Measurements from ENCODE around the gene NAXD. TPM values are rescaled to one million over a fixed set of nuclear protein-coding genes. Genes with fewer than 3 reads are reported as not detected.

The NAXD gene
- polyA plus RNA-seq, 1 donor from 2014 or later = 58.1 TPM

DNA sequence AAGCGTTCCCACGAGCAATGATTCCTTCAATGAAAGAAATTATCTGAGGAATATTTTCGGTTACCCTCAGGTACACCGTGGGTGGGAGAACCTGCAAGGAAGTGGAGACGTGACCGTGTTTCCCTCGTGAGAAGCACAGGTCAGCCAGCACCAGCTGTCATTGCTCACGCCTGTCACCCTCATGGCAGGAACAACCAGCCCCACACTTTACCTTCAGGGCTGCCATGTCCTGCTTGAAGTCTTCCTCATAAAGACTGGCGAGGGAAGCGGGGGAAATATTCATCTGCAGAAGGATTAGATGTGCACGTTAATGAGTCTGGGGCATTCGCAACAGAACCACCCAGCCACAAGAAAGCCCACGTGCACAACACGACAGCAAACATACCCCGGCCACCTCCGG, 72.4 kb downstream of the NAXD start:
- no peak overlapping the region for H2AFZ ChIP-seq (ENCODE audit: low read depth, low read length)
- H3K27ac ChIP-seq (ENCODE audit: low read length) = no peak overlapping the region
- no peaks in the 10 kb centered on the region for H3K79me2 ChIP-seq (replicated peaks; ENCODE audit: insufficient read depth, low read length)
- no peak overlapping the region for H3K9ac ChIP-seq (ENCODE audit: low read length)
- H4K20me1 ChIP-seq (ENCODE audit: insufficient read depth) = no peaks in the 10 kb centered on the region
- H3K9me3 ChIP-seq (ENCODE audit: low read length) = no peaks in the 10 kb centered on the region
- no peaks in the 10 kb centered on the region for H3K27me3 ChIP-seq (ENCODE audit: insufficient read depth, low read depth, low read length)
- H3K9me2 ChIP-seq (ENCODE audit: insufficient read depth, low read length) = no peaks in the 10 kb centered on the region
- H3K4me2 ChIP-seq (ENCODE audit: low read length) = no peak overlapping the region
- TF ChIP-seq MXI1 (conservative IDR thresholded peaks at IDR 0.05; ENCODE audit: poor library complexity, severe bottlenecking) (no peak), RAD21 (conservative IDR thresholded peaks at IDR 0.05) (no peak), EZH2 (IDR thresholded peaks at IDR 0.05; ENCODE audit: borderline replicate concordance, insufficient read depth, low read length, poor library complexity, severe bottlenecking) (no peak)
- no peaks in the 10 kb centered on the region for H3K36me3 ChIP-seq (ENCODE audit: insufficient read depth, low read length)
- H3F3A ChIP-seq (ENCODE audit: insufficient read depth, low read length, poor library complexity, severe bottlenecking) = no peaks in the 10 kb centered on the region
- no peak overlapping the region for H3K4me3 ChIP-seq (ENCODE audit: low read length)

DNA sequence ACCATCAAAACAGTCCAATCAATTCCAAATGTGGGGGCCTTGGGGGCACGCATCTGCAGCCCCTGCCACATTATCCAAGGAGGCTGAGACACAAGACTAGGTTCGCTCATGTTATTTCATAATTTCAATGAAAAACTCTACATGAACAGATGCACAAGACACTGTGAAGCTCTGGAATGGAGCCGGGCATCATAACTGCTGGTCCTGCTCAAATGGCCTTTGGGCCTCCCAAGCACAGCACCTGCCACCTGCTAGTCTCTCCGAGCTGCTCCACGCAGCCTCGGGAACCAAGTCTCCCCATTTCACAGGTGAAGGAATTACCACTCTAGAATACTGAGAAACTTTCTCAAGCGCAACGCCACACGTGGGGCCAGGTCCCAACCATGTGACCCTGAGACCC, 73.7 kb downstream of the NAXD start:
- Histone ChIP-seq H3K4me2 (ENCODE audit: low read length) (no peak overlapping the region), H3K27me3 (ENCODE audit: insufficient read depth, low read depth, low read length) (no peaks in the 10 kb centered on the region), H3F3A (ENCODE audit: insufficient read depth, low read length, poor library complexity, severe bottlenecking) (no peaks in the 10 kb centered on the region), H3K36me3 (ENCODE audit: insufficient read depth, low read length) (no peaks in the 10 kb centered on the region), H4K20me1 (ENCODE audit: insufficient read depth) (no peaks in the 10 kb centered on the region), H2AFZ (ENCODE audit: low read depth, low read length) (no peak overlapping the region), H3K4me3 (ENCODE audit: low read length) (no peak overlapping the region), H3K79me2 (replicated peaks; ENCODE audit: insufficient read depth, low read length) (no peaks in the 10 kb centered on the region), H3K9me2 (ENCODE audit: insufficient read depth, low read length) (no peaks in the 10 kb centered on the region), H3K9me3 (ENCODE audit: low read length) (no peaks in the 10 kb centered on the region), H3K27ac (ENCODE audit: low read length) (no peak overlapping the region), H3K9ac (ENCODE audit: low read length) (no peak overlapping the region)
- no peak for TF ChIP-seq POLR2AphosphoS5 (IDR thresholded peaks at IDR 0.05)
- TF ChIP-seq SMC3 (conservative IDR thresholded peaks at IDR 0.05; ENCODE audit: poor library complexity) = no peak
- TF ChIP-seq MXI1 (conservative IDR thresholded peaks at IDR 0.05; ENCODE audit: poor library complexity, severe bottlenecking) = no peak
- TF ChIP-seq, protein P1, sequence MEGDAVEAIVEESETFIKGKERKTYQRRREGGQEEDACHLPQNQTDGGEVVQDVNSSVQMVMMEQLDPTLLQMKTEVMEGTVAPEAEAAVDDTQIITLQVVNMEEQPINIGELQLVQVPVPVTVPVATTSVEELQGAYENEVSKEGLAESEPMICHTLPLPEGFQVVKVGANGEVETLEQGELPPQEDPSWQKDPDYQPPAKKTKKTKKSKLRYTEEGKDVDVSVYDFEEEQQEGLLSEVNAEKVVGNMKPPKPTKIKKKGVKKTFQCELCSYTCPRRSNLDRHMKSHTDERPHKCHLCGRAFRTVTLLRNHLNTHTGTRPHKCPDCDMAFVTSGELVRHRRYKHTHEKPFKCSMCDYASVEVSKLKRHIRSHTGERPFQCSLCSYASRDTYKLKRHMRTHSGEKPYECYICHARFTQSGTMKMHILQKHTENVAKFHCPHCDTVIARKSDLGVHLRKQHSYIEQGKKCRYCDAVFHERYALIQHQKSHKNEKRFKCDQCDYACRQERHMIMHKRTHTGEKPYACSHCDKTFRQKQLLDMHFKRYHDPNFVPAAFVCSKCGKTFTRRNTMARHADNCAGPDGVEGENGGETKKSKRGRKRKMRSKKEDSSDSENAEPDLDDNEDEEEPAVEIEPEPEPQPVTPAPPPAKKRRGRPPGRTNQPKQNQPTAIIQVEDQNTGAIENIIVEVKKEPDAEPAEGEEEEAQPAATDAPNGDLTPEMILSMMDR (IDR thresholded peaks at IDR 0.05; ENCODE audit: poor library complexity, severe bottlenecking) = no peak
- TF ChIP-seq, protein P2, sequence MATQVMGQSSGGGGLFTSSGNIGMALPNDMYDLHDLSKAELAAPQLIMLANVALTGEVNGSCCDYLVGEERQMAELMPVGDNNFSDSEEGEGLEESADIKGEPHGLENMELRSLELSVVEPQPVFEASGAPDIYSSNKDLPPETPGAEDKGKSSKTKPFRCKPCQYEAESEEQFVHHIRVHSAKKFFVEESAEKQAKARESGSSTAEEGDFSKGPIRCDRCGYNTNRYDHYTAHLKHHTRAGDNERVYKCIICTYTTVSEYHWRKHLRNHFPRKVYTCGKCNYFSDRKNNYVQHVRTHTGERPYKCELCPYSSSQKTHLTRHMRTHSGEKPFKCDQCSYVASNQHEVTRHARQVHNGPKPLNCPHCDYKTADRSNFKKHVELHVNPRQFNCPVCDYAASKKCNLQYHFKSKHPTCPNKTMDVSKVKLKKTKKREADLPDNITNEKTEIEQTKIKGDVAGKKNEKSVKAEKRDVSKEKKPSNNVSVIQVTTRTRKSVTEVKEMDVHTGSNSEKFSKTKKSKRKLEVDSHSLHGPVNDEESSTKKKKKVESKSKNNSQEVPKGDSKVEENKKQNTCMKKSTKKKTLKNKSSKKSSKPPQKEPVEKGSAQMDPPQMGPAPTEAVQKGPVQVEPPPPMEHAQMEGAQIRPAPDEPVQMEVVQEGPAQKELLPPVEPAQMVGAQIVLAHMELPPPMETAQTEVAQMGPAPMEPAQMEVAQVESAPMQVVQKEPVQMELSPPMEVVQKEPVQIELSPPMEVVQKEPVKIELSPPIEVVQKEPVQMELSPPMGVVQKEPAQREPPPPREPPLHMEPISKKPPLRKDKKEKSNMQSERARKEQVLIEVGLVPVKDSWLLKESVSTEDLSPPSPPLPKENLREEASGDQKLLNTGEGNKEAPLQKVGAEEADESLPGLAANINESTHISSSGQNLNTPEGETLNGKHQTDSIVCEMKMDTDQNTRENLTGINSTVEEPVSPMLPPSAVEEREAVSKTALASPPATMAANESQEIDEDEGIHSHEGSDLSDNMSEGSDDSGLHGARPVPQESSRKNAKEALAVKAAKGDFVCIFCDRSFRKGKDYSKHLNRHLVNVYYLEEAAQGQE (IDR thresholded peaks at IDR 0.05; ENCODE audit: borderline replicate concordance) = no peak
- TF ChIP-seq EZH2 (IDR thresholded peaks at IDR 0.05; ENCODE audit: borderline replicate concordance, insufficient read depth, low read length, poor library complexity, severe bottlenecking) = no peak
- TF ChIP-seq TAF1 (IDR thresholded peaks at IDR 0.05; ENCODE audit: low read depth) = no peak
- no peak for TF ChIP-seq RAD21 (conservative IDR thresholded peaks at IDR 0.05)

Other genes starting within 250 kb of the NAXD start
- gene RAB20, start 53.8 kb upstream of the NAXD start, polyA plus RNA-seq = not detected in 2 replicates
- 92.2 and 93.1 TPM in 2 replicates for gene CARS2, start 90.6 kb downstream of the NAXD start, polyA plus RNA-seq
- gene ING1, start 98.2 kb downstream of the NAXD start, polyA plus RNA-seq = 23.2 and 28.5 TPM in 2 replicates

All from neural cell (in vitro differentiated cells).